ENCODE measurements around the gene SLC23A3. TPM values are rescaled to one million over a fixed set of nuclear protein-coding genes. Genes with fewer than 3 reads are reported as not detected.

Gene SLC23A3
- total and polyA plus RNA-seq, 10 of the 15 experiments (the other 5 are each of a cell fraction or from before 2014, with no cell fraction given) = 0.07 to 1.0 (median 0.40) TPM; not detected in 1

- in situ Hi-C loops (cut with MboI) (loop anchor here (5.0 kb wide), 1 partner anchor 138 kb away; no protein-coding TSS in a partner anchor), intact Hi-C loops (cut with micrococcal nuclease; ENCODE audit: unreplicated experiment) (loop anchor here (1.0 to 5.0 kb wide), 7 partner anchors 17 to 228 kb away; partner anchors contain the start of genes CNPPD1, DNAJB2 and DNPEP)
- 25% methylated on average over 18 of the region's 18 CpGs for WGBS (ENCODE audit: insufficient coverage, insufficient replicate concordance, low lambda C conversion rate, missing lambda C conversion rate)
- Histone ChIP-seq H3K4me2 (ENCODE audit: control insufficient read depth, insufficient read depth) (peak overlapping the region; percentile 96), H3K36me3 (ENCODE audit: control insufficient read depth in 2 of 2, insufficient read depth in 2 of 2, low read length in 1 of 2) (no peaks in the 10 kb centered on the region), H3K9me3 (replicated peaks; ENCODE audit: control insufficient read depth, insufficient read depth, low read length) (no peaks in the 10 kb centered on the region), H3K27me3 (replicated peaks in 1 of 2; ENCODE audit: control insufficient read depth in 2 of 2, insufficient read depth in 2 of 2, low read length in 1 of 2) (no peaks in the 10 kb centered on the region), H4K20me1 (ENCODE audit: control insufficient read depth, insufficient read depth) (no peaks in the 10 kb centered on the region), H2AFZ (ENCODE audit: control insufficient read depth, low read depth, low read length) (peak overlapping the region; percentile 95), H3K4me1 (ENCODE audit: control insufficient read depth, insufficient read depth, low read length) (peaks cover 4% of the 10 kb centered on the region; the same call in 1 of the 2 replicates), H3K9ac (ENCODE audit: control insufficient read depth, insufficient read depth, low read length) (peak overlapping the region; percentile 37; the same call in 1 of the 2 replicates), H3K79me2 (ENCODE audit: control insufficient read depth, insufficient read depth, low read length) (peaks cover 2% of the 10 kb centered on the region), H3K4me3 (peak overlapping the region; percentile 85), H3K27ac (ENCODE audit: control insufficient read depth, insufficient read depth) (no peak overlapping the region; the same call in 1 of the 2 replicates)
- ATAC-seq (no peak), DNase-seq (ENCODE audit: low read depth, low spot score) (no peak), FAIRE-seq (no peak)
- SMC1A ChIA-PET (ENCODE audit: uncharacterized antibody, unreplicated experiment) = interaction anchor here (0.7 to 5.1 kb wide), 17 partner anchors 16 to 190 kb away, joined by 3 to 49 read pairs (median 4); partner anchors contain the start of genes ANKZF1, ATG9A, CNPPD1 and DNAJB2
- no peak for TF ChIP-seq KAT2A (conservative IDR thresholded peaks at IDR 0.05; ENCODE audit: control insufficient read depth, low read depth, low read length)
- no peak for TF ChIP-seq ZNF274 (IDR thresholded peaks at IDR 0.05; ENCODE audit: insufficient read depth, insufficient read length)
- TF ChIP-seq MEF2B (IDR thresholded peaks at IDR 0.05; ENCODE audit: partially characterized antibody, poor library complexity, severe bottlenecking) = no peak
- TF ChIP-seq ZNF592 (IDR thresholded peaks at IDR 0.05) = no peak
- TF ChIP-seq YBX1 (IDR thresholded peaks at IDR 0.05) = no peak
- TF ChIP-seq HCFC1 (IDR thresholded peaks at IDR 0.05; ENCODE audit: low read length) = no peak
- TF ChIP-seq USF2 (IDR thresholded peaks at IDR 0.05; ENCODE audit: borderline replicate concordance, low read depth, low read length) = no peak
- no peak for TF ChIP-seq NRF1 (conservative IDR thresholded peaks at IDR 0.05; ENCODE audit: low read depth, low read length)
- TF ChIP-seq CEBPB (IDR thresholded peaks at IDR 0.05; ENCODE audit: borderline replicate concordance in 1 of 2, low read depth in 2 of 2, low read length in 2 of 2) = no peak
- no peak for TF ChIP-seq ATF7 (IDR thresholded peaks at IDR 0.05; ENCODE audit: low read depth)
- no peak for TF ChIP-seq CREB1 (IDR thresholded peaks at IDR 0.05; ENCODE audit: low read depth)
- TF ChIP-seq BRCA1 (IDR thresholded peaks at IDR 0.05; ENCODE audit: low read depth, low read length) = no peak
- no peak for TF ChIP-seq SMAD5 (IDR thresholded peaks at IDR 0.05; ENCODE audit: low read depth)
- no peak for TF ChIP-seq LARP7 (IDR thresholded peaks at IDR 0.05)
- TF ChIP-seq RB1 (IDR thresholded peaks at IDR 0.05; ENCODE audit: borderline replicate concordance) = no peak
- no peak for TF ChIP-seq IKZF2 (IDR thresholded peaks at IDR 0.05)
- TF ChIP-seq CREM (IDR thresholded peaks at IDR 0.05; ENCODE audit: low read depth) = no peak
- TF ChIP-seq CBX3 (IDR thresholded peaks at IDR 0.05; ENCODE audit: borderline replicate concordance, low read depth) = no peak
- RAD21 ChIA-PET (ENCODE audit: unreplicated experiment) = interaction anchor here (0.7 to 3.4 kb wide), 12 partner anchors 11 to 229 kb away, joined by 3 to 30 read pairs (median 6); partner anchors contain the start of genes CNPPD1, DNAJB2 and ZFAND2B
- BruUV-seq (replicated peaks) = TSS peak; percentile 65
- POLR2A ChIA-PET = interaction anchor here (0.6 to 2.4 kb wide), 5 partner anchors 89 to 971 kb away, joined by 3 to 15 read pairs (median 4); partner anchors contain the start of gene TUBA4B
- CTCF ChIA-PET = interaction anchor here (0.5 to 10.0 kb wide), 41 partner anchors 9 to 370 kb away, joined by 3 to 208 read pairs (median 5); partner anchors contain the start of genes ABCB6, CFAP65, CNPPD1 and GLB1L
Observed at GRCh38 chr2:219159771-219160185, 10.1 kb downstream of the SLC23A3 start.
